Right hindlimb (tissue), 1 donor: ENCODE measurements around the gene NRTN.
A peak's percentile ranks its signal among the peaks of the same experiment; 100 is the strongest.

Source experiments
- DNase-seq: peaks from one replicate; pipeline ENCODE4 v3.0.0-alpha.2; 2018

The NRTN gene

GRCh38 chr19:5790559-5791520 is 14.0 kb upstream of the NRTN start, which contains the start of gene DUS3L:
Gene DUS3L (minus strand): TSS chr19:5791163. CDS start chr19:5791141, 22 bp downstream.
- peak; percentile 98 for DNase-seq

GRCh38 chr19:5792224-5792623 is 12.6 kb upstream of the NRTN start:
- DNase-seq = no peak

DNA sequence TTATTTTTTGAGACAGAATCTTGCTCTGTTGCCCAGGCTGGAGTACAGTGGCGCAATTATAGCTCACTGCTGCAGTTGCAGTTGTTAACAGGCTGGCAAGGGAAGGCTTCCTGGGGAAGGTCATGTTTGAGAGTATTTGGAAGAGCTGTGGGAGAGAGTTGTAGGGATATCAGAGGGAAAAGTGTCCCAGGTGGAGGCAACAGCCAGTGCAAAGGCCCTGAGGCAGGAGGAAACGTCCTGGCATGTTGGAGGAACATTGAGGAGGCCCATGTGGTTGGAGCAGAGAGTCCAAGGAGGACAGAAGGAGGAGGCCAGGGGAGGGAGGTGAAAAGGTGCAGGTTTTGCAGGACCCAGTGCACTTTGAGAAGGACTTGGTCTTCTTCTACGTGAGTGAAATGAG is 11.7 kb upstream of the NRTN start:
- no peak for DNase-seq

- DNase-seq = no peak
These were observed 9.4 kb upstream of the NRTN start for GRCh38 chr19:5795382-5795919.

- DNase-seq = no peak
These were observed 6.6 kb upstream of the NRTN start for GRCh38 chr19:5798244-5798643.

- no peak for DNase-seq
These were observed 5.3 kb upstream of the NRTN start for GRCh38 chr19:5799247-5800241.

DNA sequence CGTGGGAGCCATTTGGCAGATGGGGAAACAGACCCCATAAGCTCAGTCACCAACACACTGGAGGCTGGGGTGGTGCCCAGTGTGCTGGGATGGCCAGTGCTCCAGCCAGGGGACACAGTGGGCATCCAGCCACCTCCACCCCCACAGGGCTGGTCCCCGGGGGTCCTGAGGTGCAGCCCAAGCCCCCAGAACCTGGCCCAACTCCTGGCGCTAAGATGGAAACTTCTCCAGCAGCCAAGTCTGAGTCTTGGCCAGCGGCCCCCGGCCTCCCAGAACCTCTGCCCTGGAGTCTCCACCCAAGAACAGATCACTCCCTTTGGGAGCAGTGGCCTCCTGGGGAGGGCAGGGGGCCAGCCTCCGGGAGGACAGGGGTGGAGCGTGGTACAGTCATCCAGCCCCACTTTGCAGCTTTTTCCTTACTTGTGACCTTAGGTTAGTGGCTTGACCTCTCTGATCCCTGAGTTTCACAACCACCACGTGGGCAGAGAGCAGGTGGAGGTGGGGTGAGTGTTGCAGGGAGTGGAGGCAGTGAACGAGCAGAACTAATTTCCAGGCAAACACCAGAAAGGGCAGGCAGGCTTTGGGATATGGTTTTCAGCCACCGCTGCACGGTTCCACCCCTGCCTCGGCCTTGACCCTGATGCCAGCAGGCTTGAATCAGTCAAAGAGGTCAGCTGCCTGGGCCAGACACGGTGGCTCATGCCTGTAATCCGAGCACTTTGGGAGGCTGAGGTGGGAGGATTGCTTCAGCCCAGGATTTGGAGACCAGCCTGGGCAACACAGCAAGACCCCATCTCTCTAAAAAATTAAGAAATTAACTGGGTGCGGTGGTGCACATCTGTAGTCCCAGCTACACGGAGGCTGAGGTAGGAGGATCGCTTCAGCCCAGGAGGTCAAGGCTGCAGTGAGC is 4.3 kb upstream of the NRTN start:
- no peak for DNase-seq

DNA sequence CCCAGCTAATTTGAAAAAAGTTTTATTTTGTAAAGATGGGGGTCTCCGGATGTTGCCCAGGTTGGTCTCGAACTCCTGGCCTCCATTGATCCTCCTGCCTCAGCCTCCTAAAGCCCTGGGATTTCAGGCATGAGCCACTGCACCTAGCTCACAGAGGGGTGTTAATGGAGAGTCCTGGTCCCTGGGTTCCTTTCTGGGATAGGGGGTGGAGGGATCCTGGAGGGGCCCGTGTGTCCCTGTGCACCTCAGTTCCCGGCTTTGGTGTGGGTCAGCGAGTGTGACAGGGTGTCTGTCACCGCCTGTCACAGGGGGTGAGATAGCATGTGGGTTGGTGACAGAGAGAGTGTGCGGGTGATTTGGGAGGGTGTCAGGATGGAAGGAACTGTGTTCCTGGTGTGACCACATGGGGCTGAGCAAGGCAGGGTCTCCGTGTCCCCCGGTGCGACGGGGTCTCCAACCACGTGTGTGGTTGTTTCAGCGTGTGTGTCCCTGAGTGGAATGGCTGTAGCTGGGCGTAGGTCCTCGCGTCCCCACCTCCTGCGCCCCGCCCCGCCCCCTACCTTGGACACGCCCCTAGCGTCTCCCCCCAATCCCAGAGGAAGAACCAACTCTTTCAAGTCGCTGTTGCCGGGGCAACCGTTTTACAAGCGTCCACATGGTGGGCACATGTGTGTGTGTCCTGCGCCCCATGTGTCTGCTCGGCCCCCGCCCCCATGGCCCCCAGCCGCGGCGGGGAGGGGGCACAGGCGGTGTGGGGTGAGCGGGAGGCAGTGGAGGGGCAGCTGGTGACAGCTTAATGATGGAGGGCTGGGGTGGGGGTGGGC is 2.9 kb upstream of the NRTN start:
- peak; percentile 58 for DNase-seq

DNA sequence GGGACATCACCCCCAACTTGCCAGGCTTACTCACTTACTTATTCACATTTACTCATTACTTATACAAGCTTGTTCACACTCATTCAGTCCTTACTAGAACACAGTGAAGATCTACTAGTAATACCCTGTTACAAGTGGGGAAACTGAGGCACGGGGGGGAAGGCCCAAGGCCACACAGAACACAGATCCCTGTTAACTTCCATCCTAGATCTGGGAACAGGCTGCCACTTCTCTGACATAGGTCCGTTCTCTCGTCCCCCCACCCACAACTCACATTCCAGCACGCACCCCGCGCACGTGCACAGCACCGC is 1.5 kb upstream of the NRTN start:
- DNase-seq = no peak

DNA sequence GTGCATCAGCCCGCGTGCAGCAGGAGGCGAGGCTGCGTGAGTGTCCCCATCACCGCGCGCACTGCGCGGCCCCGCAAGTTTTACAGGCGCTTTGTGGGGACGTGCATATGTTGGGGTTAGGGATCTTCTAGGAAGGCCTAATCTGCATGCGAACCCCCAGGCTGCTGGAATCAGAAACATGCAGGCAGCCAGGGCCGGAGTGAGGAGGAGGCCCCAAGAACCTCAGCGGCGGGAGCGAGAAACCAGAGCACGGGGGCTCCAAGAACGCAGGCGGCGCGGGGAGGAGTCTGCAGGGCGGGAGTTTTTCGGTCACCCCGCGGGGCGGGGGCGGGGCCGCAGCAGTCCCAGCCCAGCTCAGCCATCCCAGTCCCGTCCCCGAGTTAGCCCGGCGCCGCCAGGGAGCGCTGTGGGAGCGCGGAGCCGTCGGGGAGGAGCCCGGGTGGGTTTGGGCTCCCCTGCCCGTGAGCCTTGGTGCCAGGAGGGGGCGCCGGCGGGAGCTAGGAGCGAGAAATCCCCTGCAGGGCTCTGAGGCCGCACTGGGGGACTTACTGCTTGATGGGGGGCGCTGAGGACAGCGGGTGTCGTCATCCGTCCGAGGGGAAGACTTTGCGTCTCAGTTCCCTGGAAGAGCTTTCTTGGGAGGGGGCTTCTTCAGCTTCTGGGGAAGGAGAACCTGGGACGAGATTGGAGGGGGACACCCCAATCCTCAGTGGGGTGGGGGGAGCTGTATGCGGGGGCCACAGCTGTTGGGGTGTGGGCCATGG is 933 bp upstream of the NRTN start:
- DNase-seq = peak; percentile 94

- peak; percentile 65 for DNase-seq
These were observed 730 bp downstream of the NRTN start for GRCh38 chr19:5805462-5806132.

GRCh38 chr19:5806133-5806489 is 1.2 kb downstream of the NRTN start:
- DNase-seq = peak; percentile 14

DNA sequence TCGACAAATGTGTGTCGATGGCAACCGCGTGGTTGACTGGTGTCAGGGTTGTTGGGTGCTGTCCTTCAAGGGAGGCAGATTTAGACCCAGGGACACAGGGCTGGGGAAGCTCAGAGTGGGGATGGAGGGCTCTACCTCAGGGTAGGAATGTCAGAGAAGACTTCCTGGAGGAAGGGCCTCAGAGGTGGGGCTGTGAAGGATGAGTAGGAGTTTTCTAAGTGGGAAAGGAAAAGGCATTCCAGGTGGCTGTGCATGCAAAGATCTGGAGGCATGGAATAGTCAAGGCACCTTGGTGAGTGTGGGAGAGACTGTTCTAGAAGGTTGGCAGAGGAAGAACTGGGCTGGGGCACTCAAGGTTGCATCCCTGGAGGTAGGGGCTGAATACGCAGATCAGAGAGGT is 2.0 kb downstream of the NRTN start:
- peak; percentile 12 for DNase-seq

GRCh38 chr19:5808120-5808816 is 3.4 kb downstream of the NRTN start:
- DNase-seq = peak; percentile 15

DNA sequence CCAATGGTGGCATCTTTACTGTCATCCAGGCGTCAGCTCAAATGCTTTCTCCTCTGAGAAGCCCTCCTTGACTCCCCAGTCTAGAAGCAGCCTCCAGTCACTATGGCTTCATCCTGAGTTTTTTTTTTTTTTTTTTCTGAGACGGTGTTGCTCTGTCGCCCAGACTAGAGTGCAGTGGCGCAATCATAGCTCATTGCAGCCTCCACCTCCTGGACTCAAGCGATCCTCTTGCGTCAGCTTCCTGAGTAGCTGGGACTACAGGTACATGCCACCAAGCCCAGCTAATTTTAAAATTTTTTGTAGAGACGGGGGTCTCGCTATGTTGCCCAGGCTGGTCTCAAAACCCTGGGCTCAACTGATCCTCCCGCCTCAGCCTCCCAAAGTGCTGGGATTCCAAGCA is 4.2 kb downstream of the NRTN start:
- no peak for DNase-seq

- DNase-seq = peak; percentile 11
These were observed 4.6 kb downstream of the NRTN start for GRCh38 chr19:5809469-5809868.

DNA sequence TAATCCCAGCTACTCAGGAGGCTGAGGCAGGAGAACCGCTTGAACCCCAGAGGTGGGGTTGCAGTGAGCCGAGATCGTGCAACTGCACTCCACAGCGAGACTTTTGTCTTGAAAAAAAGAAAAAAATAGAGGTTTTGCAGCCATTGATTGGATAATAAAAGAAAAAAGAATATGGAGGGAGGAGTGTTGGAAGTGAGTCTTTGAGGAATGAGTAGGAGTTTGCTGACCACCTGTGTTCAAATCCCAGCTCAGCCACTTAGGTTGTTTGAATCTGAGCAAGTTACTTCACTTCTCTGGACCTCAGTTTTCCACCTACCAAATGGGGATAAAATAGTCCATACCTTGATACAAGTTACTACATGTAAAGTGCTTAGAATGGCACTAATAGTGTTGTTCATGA is 6.2 kb downstream of the NRTN start:
- DNase-seq = no peak

DNA sequence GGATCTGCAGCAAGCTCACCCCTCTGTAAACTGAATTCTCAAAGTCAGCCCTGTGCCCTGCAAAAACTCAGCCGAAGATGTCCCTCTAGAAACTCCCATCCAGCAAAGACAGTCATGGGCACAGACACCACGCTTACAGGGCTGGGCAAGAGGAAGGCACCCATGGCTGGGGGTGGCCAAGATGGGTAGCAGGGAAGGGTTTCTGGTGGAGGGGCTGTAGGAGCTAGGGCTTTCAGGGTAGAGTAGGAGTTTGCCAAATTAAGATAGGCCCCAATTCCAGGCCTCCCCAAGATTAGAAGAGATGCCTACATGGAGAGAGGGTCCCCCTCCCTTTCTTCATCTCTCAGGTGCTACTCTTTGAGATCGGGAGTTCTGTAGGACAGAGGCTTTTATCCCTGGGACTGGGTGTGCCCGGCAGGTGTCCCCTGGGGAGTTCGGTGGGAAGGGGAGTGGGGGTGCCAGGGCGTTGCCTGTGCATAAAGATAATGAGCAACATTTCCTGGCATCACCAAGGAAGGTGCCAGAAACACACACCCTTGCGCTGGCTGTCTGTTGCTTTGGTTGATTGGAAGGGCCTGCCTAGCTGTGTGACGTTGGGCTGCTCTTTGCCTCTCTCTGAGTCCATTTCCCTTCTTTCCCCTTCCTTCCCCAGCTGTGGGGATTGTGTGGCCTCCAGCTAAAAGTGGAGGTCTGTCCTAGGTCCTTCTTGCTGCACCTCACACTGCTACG is 9.4 kb downstream of the NRTN start:
- no peak for DNase-seq

- no peak for DNase-seq
These were observed 10.0 kb downstream of the NRTN start for GRCh38 chr19:5814852-5815246.
